GM23248 (cell line): ENCODE measurements around the gene MYO7B. TPM values are rescaled to one million over a fixed set of nuclear protein-coding genes. Genes with fewer than 3 reads are reported as not detected.

Source experiments
- DNase-seq: peaks from one replicate; pipeline ENCODE4 v3.0.0-alpha.2; 2015
- H2AFZ ChIP-seq: fragments of 200-600 bp; sonication (generic); 2 replicates; pipeline ENCODE4 v1.6.1; 2016; ENCODE audit warnings: antibody characterized with exemption
- H3F3A ChIP-seq: fragments of 200-600 bp; sonication (generic); 2 replicates; pipeline ENCODE4 v1.6.1; 2016; ENCODE audit warnings: mild to moderate bottlenecking, antibody characterized with exemption, mixed run types; ENCODE audit not compliant: insufficient read depth
- H3K27ac ChIP-seq: fragments of 200-600 bp; sonication (generic); 2 replicates; pipeline ENCODE4 v1.5.1; 2016; ENCODE audit warnings: mild to moderate bottlenecking
- H3K27me3 ChIP-seq: fragments of 200-600 bp; sonication (generic); replicated peaks from 2 replicates; pipeline ENCODE4 v1.6.1; 2016; ENCODE audit warnings: mild to moderate bottlenecking; ENCODE audit not compliant: insufficient read depth
- H3K36me3 ChIP-seq: fragments of 200-600 bp; sonication (generic); 2 replicates; pipeline ENCODE4 v1.6.1; 2016; ENCODE audit warnings: low read depth, mild to moderate bottlenecking
- H3K4me1 ChIP-seq: fragments of 200-600 bp; sonication (generic); 2 replicates; pipeline ENCODE4 v1.6.1; 2016; ENCODE audit warnings: mild to moderate bottlenecking; ENCODE audit not compliant: insufficient read depth
- H3K4me2 ChIP-seq: fragments of 200-600 bp; sonication (generic); one replicate; pipeline ENCODE4 v1.6.1; 2016; ENCODE audit warnings: mild to moderate bottlenecking; ENCODE audit not compliant: unreplicated experiment
- H3K4me3 ChIP-seq: fragments of 200-600 bp; sonication (generic); 2 replicates; pipeline ENCODE4 v1.5.1; 2016; ENCODE audit warnings: mild to moderate bottlenecking
- H3K79me2 ChIP-seq: fragments of 200-600 bp; sonication (generic); 2 replicates; pipeline ENCODE4 v1.6.1; 2016; ENCODE audit warnings: mild to moderate bottlenecking; ENCODE audit not compliant: insufficient read depth
- H3K9ac ChIP-seq: fragments of 200-600 bp; sonication (generic); 2 replicates; pipeline ENCODE4 v1.6.1; 2016; ENCODE audit warnings: mild to moderate bottlenecking
- H3K9me2 ChIP-seq: fragments of 200-600 bp; sonication (generic); 2 replicates; pipeline ENCODE4 v1.6.1; 2016; ENCODE audit warnings: mixed run types, mild to moderate bottlenecking, moderate library complexity; ENCODE audit not compliant: insufficient read depth
- H3K9me3 ChIP-seq: fragments of 200-600 bp; sonication (generic); one replicate; pipeline ENCODE4 v1.6.1; 2017; ENCODE audit warnings: low read depth
- H4K20me1 ChIP-seq: fragments of 200-600 bp; sonication (generic); 2 replicates; pipeline ENCODE4 v1.6.0; 2016; ENCODE audit not compliant: insufficient read depth
- EZH2 ChIP-seq: fragments of 200-600 bp; sonication (generic); IDR thresholded peaks from 2 replicates; pipeline ENCODE4 v1.6.1; 2018; ENCODE audit warnings: antibody characterized with exemption, mild to moderate bottlenecking; ENCODE audit not compliant: insufficient read depth, poor library complexity, severe bottlenecking
- EZH2phosphoT487 ChIP-seq: fragments of 200-600 bp; sonication (generic); IDR thresholded peaks from 2 replicates; pipeline ENCODE4 v1.6.1; 2018; ENCODE audit warnings: antibody characterized with exemption, moderate library complexity, mild to moderate bottlenecking, low read depth; ENCODE audit not compliant: insufficient read depth
- WGBS, 2 experiments: methylation state at CpG; one replicate each; pipeline ENCODE4 v1.1.6; 2015 to 2017; ENCODE audit warnings: low lambda C conversion rate in 2 of 2, low coverage in 1 of 2; ENCODE audit errors: missing lambda C conversion rate in 2 of 2; 5-methylcytosine and 5-hydroxymethylcytosine counted together
- in situ Hi-C: fragments of 300-500 bp; cut with MboI; formaldehyde crosslinking; loops from 2 replicates; pipeline ENCODE4 v1.15.0; 2020
- polyA plus RNA-seq: library from polyadenylated mRNA; unstranded; fragments of >200 nt; fragmentation: Nextera tagmentation; extraction: Ambion mirVana; gene quantifications from 2 replicates; pipeline ENCODE4 v1.2.1, GENCODE V29; 2016
- total RNA-seq: library from RNA; depleted of rRNA; stranded (reverse); fragments of >200 nt; shearing (Covaris generic); gene quantifications from 2 replicates; pipeline ENCODE4 v1.2.3, GENCODE V29; 2014

MYO7B gene
- total and polyA plus RNA-seq, 2 experiments from 2014 or later, result not detected

DNA sequence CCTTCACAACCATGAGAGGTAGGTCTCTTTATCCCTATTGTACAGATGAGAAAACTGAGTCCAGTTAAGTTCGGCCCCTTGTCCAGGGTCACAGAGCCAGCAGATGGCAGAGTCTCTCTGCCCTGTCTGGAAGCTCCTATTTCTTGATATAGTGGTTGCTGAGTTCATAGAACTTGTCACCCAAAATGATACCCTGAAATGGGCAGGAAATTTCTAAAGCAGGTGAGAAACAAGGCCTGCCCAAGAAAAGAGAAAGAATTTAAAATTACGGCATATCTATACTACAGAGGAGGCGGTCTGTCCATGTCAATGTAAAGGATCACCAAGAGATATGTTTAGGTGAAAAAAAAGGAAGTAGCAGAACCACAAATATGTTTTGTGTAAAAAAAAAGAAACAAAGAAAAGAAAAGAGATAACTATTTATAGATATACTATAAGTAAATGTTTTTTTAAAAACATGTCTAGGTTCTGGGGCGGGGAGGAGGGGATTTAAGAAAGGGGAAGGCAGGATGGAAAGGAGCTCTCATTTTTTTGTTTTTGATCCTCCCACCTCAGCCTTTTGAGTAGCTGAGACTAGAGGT is 39.8 kb downstream of the MYO7B start:
- H3K4me3 ChIP-seq, result no peak overlapping the region
- peaks cover 26% of the 10 kb centered on the region for H3K4me1 ChIP-seq
- no peaks in the 10 kb centered on the region for H3K79me2 ChIP-seq
- H3K4me2 ChIP-seq, result peak overlapping the region; percentile 74
- no peak for DNase-seq
- no peaks in the 10 kb centered on the region for H3K9me2 ChIP-seq
- no peak overlapping the region for H2AFZ ChIP-seq
- H3F3A ChIP-seq, result peaks cover 8% of the 10 kb centered on the region; the same call in 1 of the 2 replicates
- no peaks in the 10 kb centered on the region for H3K27me3 ChIP-seq
- in situ Hi-C loops, result no loop called here
- 88 to 92% methylated on average over 4 of the region's 4 CpGs for WGBS, 2 experiments
- H3K36me3 ChIP-seq, result no peaks in the 10 kb centered on the region
- peak overlapping the region; percentile 88 for H3K27ac ChIP-seq
- H3K9ac ChIP-seq, result peak overlapping the region; percentile 80
- H4K20me1 ChIP-seq, result no peaks in the 10 kb centered on the region
- TF ChIP-seq EZH2phosphoT487, result no peak
- TF ChIP-seq EZH2, result no peak
- H3K9me3 ChIP-seq, result no peaks in the 10 kb centered on the region

GRCh38 chr2:127575941-127576432 is 40.5 kb downstream of the MYO7B start:
- WGBS, 2 experiments, result 6 to 8% methylated on average over 11 of the region's 11 CpGs
- no peaks in the 10 kb centered on the region for H3K27me3 ChIP-seq
- H3K4me3 ChIP-seq, result peak overlapping the region; percentile 24; the same call in 1 of the 2 replicates
- H4K20me1 ChIP-seq, result no peaks in the 10 kb centered on the region
- peak; percentile 64 for DNase-seq
- peak overlapping the region; percentile 80 for H3K9ac ChIP-seq
- H3K36me3 ChIP-seq, result no peaks in the 10 kb centered on the region
- H3F3A ChIP-seq, result 0 out of 2 replicates have a peak, but pooled peaks cover 7% of the 10 kb centered on the region
- peaks cover 18% of the 10 kb centered on the region for H3K4me1 ChIP-seq
- H3K27ac ChIP-seq, result peak overlapping the region; percentile 88
- in situ Hi-C loops, result no loop called here
- no peaks in the 10 kb centered on the region for H3K9me2 ChIP-seq
- H3K4me2 ChIP-seq, result peak overlapping the region; percentile 74
- no peaks in the 10 kb centered on the region for H3K79me2 ChIP-seq
- no peaks in the 10 kb centered on the region for H3K9me3 ChIP-seq
- peak overlapping the region; percentile 69 for H2AFZ ChIP-seq
- TF ChIP-seq EZH2phosphoT487, result no peak

DNA sequence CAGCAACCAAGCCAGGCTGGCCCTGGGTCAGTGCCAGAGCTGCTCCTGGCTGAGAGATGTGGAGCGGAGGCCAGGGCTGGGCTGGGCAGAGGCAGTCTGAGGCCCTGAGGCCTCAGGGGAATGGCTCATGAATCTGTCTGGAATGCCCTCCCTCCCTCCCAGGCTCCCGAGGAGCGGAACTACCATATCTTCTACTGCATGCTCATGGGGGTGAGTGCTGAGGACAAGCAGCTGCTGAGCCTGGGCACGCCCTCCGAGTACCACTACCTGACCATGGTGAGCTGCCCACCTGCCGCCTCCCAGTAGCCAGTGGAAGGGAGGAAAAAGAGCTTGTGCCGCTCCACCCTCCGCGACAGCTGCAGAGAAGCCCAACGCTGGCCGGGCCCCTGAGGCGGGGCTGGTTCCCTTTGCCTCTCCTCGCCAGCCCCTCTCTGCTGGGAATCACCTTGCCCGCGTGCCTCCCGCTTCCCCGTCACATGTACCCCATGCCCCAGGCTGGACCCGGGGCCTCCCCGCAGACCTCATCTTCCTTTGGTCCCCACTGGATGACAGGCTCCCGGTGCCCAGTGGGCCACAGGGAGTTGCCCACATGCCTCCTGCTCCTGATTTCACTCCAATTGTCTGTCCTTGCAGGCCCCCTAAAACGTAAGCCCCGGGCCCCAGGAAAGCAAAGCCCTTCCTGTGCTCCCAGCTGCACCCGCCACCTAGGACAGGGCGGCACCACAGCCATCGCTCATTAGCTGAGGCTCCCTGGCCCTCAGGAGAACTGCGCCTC is 41.1 kb downstream of the MYO7B start:
- DNase-seq, result peak; percentile 97
- Histone ChIP-seq H3K79me2 (no peaks in the 10 kb centered on the region), H3F3A (0 out of 2 replicates have a peak, but pooled peaks cover 7% of the 10 kb centered on the region), H3K9ac (peak overlapping the region; percentile 80), H4K20me1 (no peaks in the 10 kb centered on the region), H3K4me3 (peak overlapping the region; percentile 30; the same call in 1 of the 2 replicates), H2AFZ (peak overlapping the region; percentile 69), H3K4me2 (peak overlapping the region; percentile 74), H3K4me1 (peaks cover 15% of the 10 kb centered on the region), H3K36me3 (no peaks in the 10 kb centered on the region), H3K9me3 (no peaks in the 10 kb centered on the region), H3K27ac (peak overlapping the region; percentile 88), H3K9me2 (no peaks in the 10 kb centered on the region), H3K27me3 (no peaks in the 10 kb centered on the region)
- 39% methylated on average over 24 to 25 of the region's 26 CpGs for WGBS, 2 experiments
- in situ Hi-C loops, result no loop called here
- TF ChIP-seq EZH2 (no peak), EZH2phosphoT487 (no peak)

DNA sequence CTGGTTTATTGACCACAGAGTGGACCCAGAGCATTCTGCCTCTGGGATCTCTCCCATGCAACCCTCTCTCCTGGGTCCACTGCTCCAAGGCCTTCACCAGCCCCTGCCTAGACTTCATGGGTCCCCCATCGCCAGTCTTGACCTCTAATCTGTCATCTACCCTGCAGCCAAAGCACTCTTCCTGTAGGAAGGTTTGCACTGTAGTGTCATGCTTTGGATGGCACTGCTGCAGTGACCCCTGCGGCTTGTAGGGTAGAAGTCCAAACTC is 41.7 kb downstream of the MYO7B start:
- Histone ChIP-seq H3K9me2 (no peaks in the 10 kb centered on the region), H3K4me3 (no peak overlapping the region), H3K4me2 (no peak overlapping the region), H3K9ac (no peak overlapping the region), H3K4me1 (peaks cover 15% of the 10 kb centered on the region), H2AFZ (no peak overlapping the region), H3K79me2 (no peaks in the 10 kb centered on the region), H4K20me1 (no peaks in the 10 kb centered on the region), H3K9me3 (no peaks in the 10 kb centered on the region), H3K36me3 (no peaks in the 10 kb centered on the region), H3K27me3 (no peaks in the 10 kb centered on the region), H3F3A (0 out of 2 replicates have a peak, but pooled peaks cover 7% of the 10 kb centered on the region), H3K27ac (no peak overlapping the region)
- WGBS, 2 experiments, result 77 to 92% methylated on average over 1 to 2 of the region's 2 CpGs
- in situ Hi-C loops, result no loop called here
- no peak for TF ChIP-seq EZH2phosphoT487
- TF ChIP-seq EZH2, result no peak
- no peak for DNase-seq
